HEK293 (cell line): Measurements from ENCODE around the gene MRTFA.

Experiments
- CTCF ChIA-PET: fragments of 350-600 bp; formaldehyde crosslinking; extraction: SDS; loops from one replicate; lab custom pipeline; 2021; ENCODE audit warnings: antibody characterized with exemption; lab: Yijun Ruan, JAX
- POLR2A ChIA-PET: fragments of 300-600 bp; formaldehyde crosslinking; extraction: SDS; loops from one replicate; lab custom pipeline; 2020; ENCODE audit warnings: antibody characterized with exemption, inconsistent platforms; lab: Yijun Ruan, JAX
- H3K27ac ChIP-seq: fragments of 200-500 bp; sonication (Bioruptor generic); 2 replicates; pipeline ENCODE4 v1.5.1; 2014; ENCODE audit warnings: low read depth, low read length, control low read depth, inconsistent platforms; ENCODE audit errors: extremely low read depth
- H3K36me3 ChIP-seq, 2 experiments: fragments of 200-500 bp in 1 of 2; sonication (Bioruptor generic) in 1 of 2; 1 replicate in 1 of 2; 2 replicates in 1 of 2; pipeline ENCODE4 v1.5.1; 2014 to 2017; ENCODE audit warnings: inconsistent platforms in 2 of 2, low read length in 2 of 2; ENCODE audit not compliant: control insufficient read depth in 2 of 2, insufficient read depth in 1 of 2
- H3K4me1 ChIP-seq: fragments of 200-500 bp; sonication (Bioruptor generic); 2 replicates; pipeline ENCODE4 v1.5.1; 2014; ENCODE audit warnings: mild to moderate bottlenecking, low read length, inconsistent platforms; ENCODE audit not compliant: control insufficient read depth, insufficient read depth
- H3K4me3 ChIP-seq: 2 replicates; pipeline ENCODE4 v1.5.1; 2011; ENCODE audit warnings: low read depth, mild to moderate bottlenecking, control low read depth, low read length, moderate library complexity
- H3K9me3 ChIP-seq: fragments of 200-500 bp; sonication (Bioruptor generic); 2 replicates; pipeline ENCODE4 v1.5.1; 2014; ENCODE audit warnings: low read depth, low read length, inconsistent platforms; ENCODE audit not compliant: control insufficient read depth, insufficient read depth
- CTCF ChIP-seq: fragments of 450-650 bp; formaldehyde crosslinking; IDR thresholded peaks from 2 replicates; pipeline ENCODE4 v1.5.1; 2016; ENCODE audit warnings: missing biosample characterization, missing genetic modification characterization
- EGR2 ChIP-seq: fragments of 450-650 bp; formaldehyde crosslinking; IDR thresholded peaks from 2 replicates; pipeline ENCODE4 v1.5.1; 2016; ENCODE audit warnings: low read depth, missing biosample characterization, missing genetic modification characterization
- GLIS1 ChIP-seq: fragments of 450-650 bp; formaldehyde crosslinking; IDR thresholded peaks from 2 replicates; pipeline ENCODE4 v1.5.1; 2016; ENCODE audit warnings: missing biosample characterization, missing genetic modification characterization
- SCRT1 ChIP-seq: fragments of 450-650 bp; formaldehyde crosslinking; IDR thresholded peaks from 2 replicates; pipeline ENCODE4 v1.5.1; 2016; ENCODE audit warnings: missing biosample characterization, missing genetic modification characterization, borderline replicate concordance
- SCRT2 ChIP-seq: fragments of 450-650 bp; formaldehyde crosslinking; IDR thresholded peaks from 2 replicates; pipeline ENCODE4 v1.5.1; 2016; ENCODE audit warnings: missing biosample characterization, missing genetic modification characterization
- ZFHX2 ChIP-seq: fragments of 450-650 bp; formaldehyde crosslinking; conservative IDR thresholded peaks from 2 replicates; pipeline ENCODE4 v1.5.1; 2016; ENCODE audit warnings: missing biosample characterization, missing genetic modification characterization
- ZIC2 ChIP-seq: fragments of 450-650 bp; formaldehyde crosslinking; IDR thresholded peaks from 2 replicates; pipeline ENCODE4 v1.5.1; 2016; ENCODE audit warnings: missing biosample characterization, missing genetic modification characterization
- ZNF155 ChIP-seq: fragments of 450-650 bp; formaldehyde crosslinking; IDR thresholded peaks from 2 replicates; pipeline ENCODE4 v1.5.1; 2016; ENCODE audit warnings: missing biosample characterization, missing genetic modification characterization
- ZNF248 ChIP-seq: fragments of 450-650 bp; formaldehyde crosslinking; IDR thresholded peaks from 2 replicates; pipeline ENCODE4 v1.5.1; 2017; ENCODE audit warnings: missing biosample characterization, missing genetic modification characterization
- ZNF341 ChIP-seq: fragments of 450-650 bp; formaldehyde crosslinking; IDR thresholded peaks from 2 replicates; pipeline ENCODE4; 2016; ENCODE audit warnings: low read depth, missing biosample characterization, missing genetic modification characterization
- ZNF548 ChIP-seq: fragments of 450-650 bp; formaldehyde crosslinking; IDR thresholded peaks from 2 replicates; pipeline ENCODE4 v1.5.1; 2016; ENCODE audit warnings: missing biosample characterization, missing genetic modification characterization
- ZNF654 ChIP-seq: fragments of 450-650 bp; formaldehyde crosslinking; IDR thresholded peaks from 2 replicates; pipeline ENCODE4 v1.5.1; 2016; ENCODE audit warnings: low read depth, missing biosample characterization, missing genetic modification characterization
- ZSCAN23 ChIP-seq: fragments of 450-650 bp; formaldehyde crosslinking; IDR thresholded peaks from 2 replicates; pipeline ENCODE4 v1.5.1; 2016; ENCODE audit warnings: missing biosample characterization, missing genetic modification characterization
- ZXDB ChIP-seq: fragments of 450-650 bp; formaldehyde crosslinking; IDR thresholded peaks from 2 replicates; pipeline ENCODE4 v1.5.1; 2016; ENCODE audit warnings: missing biosample characterization, missing genetic modification characterization
- TF ChIP-seq, protein P1 (sequence below): fragments of 450-650 bp; formaldehyde crosslinking; IDR thresholded peaks from 2 replicates; pipeline ENCODE4 v1.5.1; 2017; ENCODE audit warnings: missing biosample characterization, missing genetic modification characterization
- TF ChIP-seq, protein P2 (sequence below): fragments of 450-650 bp; formaldehyde crosslinking; IDR thresholded peaks from 2 replicates; pipeline ENCODE4 v1.5.1; 2017; ENCODE audit warnings: missing biosample characterization, mild to moderate bottlenecking, missing genetic modification characterization, moderate library complexity

MRTFA gene

GRCh38 chr22:40397396-40397795 is 239.1 kb downstream of the MRTFA start:
- ChIA-PET POLR2A (no interaction called here), CTCF (interaction anchor here (0.6 to 1.2 kb wide), 6 partner anchors 13 to 422 kb away, joined by 3 to 5 read pairs (median 3); partner anchors contain the start of gene SLC25A17)
- Histone ChIP-seq H3K36me3 (peaks cover 21 to 34% of the 10 kb centered on the region in 2 experiments), H3K4me1 (peaks cover 5% of the 10 kb centered on the region), H3K9me3 (no peaks in the 10 kb centered on the region), H3K4me3 (no peak overlapping the region), H3K27ac (no peak overlapping the region)
- TF ChIP-seq GLIS1 (tag by site-specific recombination) (peak; percentile 45), ZIC2 (tag by site-specific recombination) (peak; percentile 67), ZFHX2 (tag by site-specific recombination) (peak; percentile 93), CTCF (tag by site-specific recombination) (no peak), ZNF548 (no peak), EGR2 (tag by site-specific recombination) (peak; percentile 88), ZNF155 (no peak), ZSCAN23 (tag by site-specific recombination) (no peak), ZNF248 (no peak)
- TF ChIP-seq, protein P1, sequence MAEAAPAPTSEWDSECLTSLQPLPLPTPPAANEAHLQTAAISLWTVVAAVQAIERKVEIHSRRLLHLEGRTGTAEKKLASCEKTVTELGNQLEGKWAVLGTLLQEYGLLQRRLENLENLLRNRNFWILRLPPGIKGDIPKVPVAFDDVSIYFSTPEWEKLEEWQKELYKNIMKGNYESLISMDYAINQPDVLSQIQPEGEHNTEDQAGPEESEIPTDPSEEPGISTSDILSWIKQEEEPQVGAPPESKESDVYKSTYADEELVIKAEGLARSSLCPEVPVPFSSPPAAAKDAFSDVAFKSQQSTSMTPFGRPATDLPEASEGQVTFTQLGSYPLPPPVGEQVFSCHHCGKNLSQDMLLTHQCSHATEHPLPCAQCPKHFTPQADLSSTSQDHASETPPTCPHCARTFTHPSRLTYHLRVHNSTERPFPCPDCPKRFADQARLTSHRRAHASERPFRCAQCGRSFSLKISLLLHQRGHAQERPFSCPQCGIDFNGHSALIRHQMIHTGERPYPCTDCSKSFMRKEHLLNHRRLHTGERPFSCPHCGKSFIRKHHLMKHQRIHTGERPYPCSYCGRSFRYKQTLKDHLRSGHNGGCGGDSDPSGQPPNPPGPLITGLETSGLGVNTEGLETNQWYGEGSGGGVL (tag by site-specific recombination) = peak; percentile 49

GRCh38 chr22:40396882-40397281 is 239.6 kb downstream of the MRTFA start:
- ChIA-PET POLR2A (no interaction called here), CTCF (interaction anchor here (0.5 to 1.2 kb wide), 3 partner anchors 27 to 364 kb away, joined by 3 to 4 read pairs (median 3); no protein-coding TSS in a partner anchor)
- Histone ChIP-seq H3K4me3 (no peak overlapping the region), H3K4me1 (peaks cover 5% of the 10 kb centered on the region), H3K36me3 (peaks cover 18 to 29% of the 10 kb centered on the region in 2 experiments), H3K9me3 (no peaks in the 10 kb centered on the region), H3K27ac (no peak overlapping the region)
- TF ChIP-seq, protein P2, sequence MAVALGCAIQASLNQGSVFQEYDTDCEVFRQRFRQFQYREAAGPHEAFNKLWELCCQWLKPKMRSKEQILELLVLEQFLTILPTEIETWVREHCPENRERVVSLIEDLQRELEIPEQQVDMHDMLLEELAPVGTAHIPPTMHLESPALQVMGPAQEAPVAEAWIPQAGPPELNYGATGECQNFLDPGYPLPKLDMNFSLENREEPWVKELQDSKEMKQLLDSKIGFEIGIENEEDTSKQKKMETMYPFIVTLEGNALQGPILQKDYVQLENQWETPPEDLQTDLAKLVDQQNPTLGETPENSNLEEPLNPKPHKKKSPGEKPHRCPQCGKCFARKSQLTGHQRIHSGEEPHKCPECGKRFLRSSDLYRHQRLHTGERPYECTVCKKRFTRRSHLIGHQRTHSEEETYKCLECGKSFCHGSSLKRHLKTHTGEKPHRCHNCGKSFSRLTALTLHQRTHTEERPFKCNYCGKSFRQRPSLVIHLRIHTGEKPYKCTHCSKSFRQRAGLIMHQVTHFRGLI = peak; percentile 94
- TF ChIP-seq ZNF654 (no peak), ZNF341 (peak; percentile 88)

- H3K9me3 ChIP-seq = no peaks in the 10 kb centered on the region
- TF ChIP-seq ZXDB (tag by site-specific recombination) = no peak
- TF ChIP-seq SCRT2 = peak; percentile 67
- peak; percentile 60; the same call in 1 of the 2 replicates for TF ChIP-seq SCRT1 (tag by site-specific recombination)
- TF ChIP-seq, all 188 proteins: peak for 2
- Histone ChIP-seq H3K36me3 (peaks cover 10 to 17% of the 10 kb centered on the region in 2 experiments; a peak in 2 of 3 replicates), H3K27ac (no peak overlapping the region), H3K4me1 (peaks cover 5% of the 10 kb centered on the region), H3K4me3 (no peak overlapping the region)
- ChIA-PET CTCF (interaction anchor here (0.7 kb wide), 1 partner anchor 250 kb away, joined by 4 read pairs; no protein-coding TSS in a partner anchor), POLR2A (no interaction called here)
These were observed 240.9 kb downstream of the MRTFA start for GRCh38 chr22:40395607-40396006.
